HT1080 (cell line): ENCODE measurements around the gene CIART. TPM values are rescaled to one million over a fixed set of nuclear protein-coding genes. Genes with fewer than 3 reads are reported as not detected.
A peak's percentile ranks its signal among the peaks of the same experiment; 100 is the strongest.
"Not testable (repeated sequence)": the region's sequence is repeated elsewhere in the genome, so short reads cannot be mapped to it uniquely, and the experiment has no call there.

ENCODE experiments used
- DNase-seq: peaks from one replicate; pipeline ENCODE4 v3.0.0-alpha.2; 2015; ENCODE audit warnings: low read depth
- polyA plus RNA-seq, 2 experiments: library from polyadenylated mRNA; depleted of rRNA; stranded (reverse); fragments of >200 nt; gene quantifications; 2 replicates each; pipeline ENCODE4 v1.2.3, GENCODE V29; 2015
- total RNA-seq: library from RNA; depleted of rRNA; stranded (reverse); fragments of >200 nt; shearing (Covaris generic); gene quantifications from 2 replicates; pipeline ENCODE4 v1.2.3, GENCODE V29; 2014; rRNA removed

The CIART gene
- 3.2 and 5.7 TPM in 2 replicates for total RNA-seq
- 5.4 and 8.0 TPM in 2 replicates for polyA plus RNA-seq (2015; cell fraction: cytosol; rRNA removed)
- 13.3 and 14.5 TPM in 2 replicates for polyA plus RNA-seq (2015; cell fraction: nucleus; rRNA removed)

DNA sequence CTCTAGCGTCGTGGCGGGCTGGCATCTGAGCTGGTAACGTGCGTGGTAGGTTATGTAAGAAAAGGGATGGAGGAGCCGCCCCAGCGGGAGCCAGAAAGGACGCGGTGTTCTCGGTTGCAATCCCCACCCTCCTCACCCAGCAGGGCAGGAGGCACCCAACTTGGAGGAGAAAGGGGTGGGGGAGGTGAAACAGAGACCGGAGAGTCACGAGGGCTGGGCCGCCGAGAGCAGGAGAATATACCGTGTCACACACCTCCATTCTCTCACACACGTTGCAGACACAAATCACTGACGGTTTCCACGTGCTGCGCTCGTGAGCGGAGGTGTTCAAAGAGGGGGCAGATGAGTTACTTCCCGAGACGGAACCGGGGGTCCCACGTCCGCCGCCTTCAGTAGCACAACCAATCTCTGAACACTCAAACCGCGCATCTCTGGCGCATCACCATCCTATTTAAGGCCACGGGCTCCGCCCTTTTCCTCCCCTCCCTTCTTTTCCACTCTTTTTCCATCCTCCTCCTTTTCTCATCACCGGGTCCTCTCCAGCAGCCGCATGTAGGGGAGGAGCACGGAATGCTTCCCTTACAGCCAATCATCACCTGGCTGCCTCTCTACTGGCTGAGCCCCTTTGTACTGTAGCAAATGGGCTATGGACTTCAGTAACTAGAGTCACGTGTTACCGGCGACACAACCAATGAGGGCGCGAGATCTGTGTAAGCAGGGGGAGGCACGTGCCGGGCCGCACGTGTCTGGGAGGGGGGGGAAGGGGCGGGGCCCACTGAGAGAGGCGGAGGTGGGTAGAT lies at the start of gene CIART:
Gene CIART, plus strand, starts transcription at position 797 of the 800 bp plus-strand sequence. CDS start 714 bp downstream, outside the sequence.
- DNase-seq, result peak; percentile 99

DNA sequence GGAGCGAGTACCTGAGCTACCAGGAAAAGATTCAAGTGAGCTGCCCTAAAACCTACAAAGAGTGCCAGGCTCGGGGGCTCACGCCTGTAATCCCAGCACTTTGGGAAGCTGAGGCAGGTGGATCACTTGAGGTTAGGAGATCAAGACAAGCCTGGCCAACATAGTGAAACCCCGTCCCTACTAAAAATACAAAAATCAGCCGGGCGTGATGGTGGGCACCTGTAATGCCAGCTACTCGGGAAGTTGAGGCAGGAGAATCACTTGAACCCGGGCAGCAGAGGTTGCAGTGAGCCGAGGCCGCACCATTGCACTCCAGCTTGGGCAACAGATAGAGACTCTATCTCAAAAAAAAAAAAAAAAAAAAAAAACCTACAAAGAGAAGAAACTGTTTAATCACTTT lies 49.4 kb upstream of the CIART start:
- DNase-seq, result not testable (repeated sequence)

DNA sequence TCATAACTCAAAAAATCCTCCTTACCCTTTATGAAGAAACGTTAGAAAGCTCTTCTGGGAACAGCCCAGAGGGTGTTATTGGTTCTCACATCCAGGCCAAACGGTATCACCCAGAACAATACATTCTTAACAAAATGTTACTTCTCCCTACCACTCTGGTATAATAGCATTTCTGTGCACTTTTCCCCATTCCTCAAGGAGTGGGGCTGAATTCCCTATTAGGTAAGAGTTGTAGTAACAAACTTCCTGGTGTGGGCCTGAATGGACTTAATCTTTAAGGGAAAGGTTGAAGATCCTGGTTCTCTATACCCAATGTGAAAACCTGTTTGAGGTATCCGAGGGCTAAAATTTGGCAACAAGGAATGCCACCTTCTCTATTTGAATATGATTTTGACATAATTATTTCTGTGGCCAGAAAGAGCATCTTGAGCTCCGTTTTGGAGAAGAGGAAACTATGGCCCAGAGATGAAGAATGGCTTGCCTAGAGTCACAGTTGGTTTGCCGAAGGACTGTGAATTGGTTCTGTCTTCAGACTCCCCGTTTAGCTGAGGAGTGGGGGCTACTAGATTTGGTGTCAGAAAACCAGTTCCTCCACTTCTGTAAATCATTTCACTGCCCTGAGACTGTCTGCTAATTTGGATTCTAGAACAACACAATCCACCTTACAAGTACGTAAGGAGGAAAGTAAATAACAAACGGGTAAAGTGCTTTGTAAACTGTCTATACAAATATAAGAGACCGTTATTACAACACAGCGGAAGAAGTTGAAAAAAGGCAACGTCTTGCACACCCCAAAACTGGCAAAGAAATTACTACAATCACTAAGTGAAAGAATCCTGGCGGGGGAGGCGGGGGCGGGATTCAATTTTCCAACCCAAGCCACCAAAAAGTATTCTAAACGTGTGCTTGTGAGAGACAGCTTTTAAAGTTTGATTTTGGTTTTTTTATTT lies 48.7 kb upstream of the CIART start:
- no peak for DNase-seq

DNA sequence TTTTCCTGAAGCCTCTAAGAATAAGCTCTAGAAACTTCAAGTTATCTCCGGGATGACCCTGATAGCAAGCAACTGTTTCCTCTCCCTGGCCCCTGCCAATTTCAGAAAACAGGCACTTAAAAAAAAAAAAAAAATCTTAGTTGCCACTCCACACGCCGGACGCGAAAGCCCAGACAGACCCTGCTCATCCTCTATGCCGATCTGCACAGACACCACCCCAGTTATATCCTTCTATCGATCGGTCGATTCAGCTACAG lies 48.1 kb upstream of the CIART start:
- no peak for DNase-seq

GRCh38 chr1:150234566-150235293 lies 47.6 kb upstream of the CIART start:
- DNase-seq, result peak; percentile 77

GRCh38 chr1:150235294-150235851 lies 47.0 kb upstream of the CIART start:
- DNase-seq, result no peak

DNA sequence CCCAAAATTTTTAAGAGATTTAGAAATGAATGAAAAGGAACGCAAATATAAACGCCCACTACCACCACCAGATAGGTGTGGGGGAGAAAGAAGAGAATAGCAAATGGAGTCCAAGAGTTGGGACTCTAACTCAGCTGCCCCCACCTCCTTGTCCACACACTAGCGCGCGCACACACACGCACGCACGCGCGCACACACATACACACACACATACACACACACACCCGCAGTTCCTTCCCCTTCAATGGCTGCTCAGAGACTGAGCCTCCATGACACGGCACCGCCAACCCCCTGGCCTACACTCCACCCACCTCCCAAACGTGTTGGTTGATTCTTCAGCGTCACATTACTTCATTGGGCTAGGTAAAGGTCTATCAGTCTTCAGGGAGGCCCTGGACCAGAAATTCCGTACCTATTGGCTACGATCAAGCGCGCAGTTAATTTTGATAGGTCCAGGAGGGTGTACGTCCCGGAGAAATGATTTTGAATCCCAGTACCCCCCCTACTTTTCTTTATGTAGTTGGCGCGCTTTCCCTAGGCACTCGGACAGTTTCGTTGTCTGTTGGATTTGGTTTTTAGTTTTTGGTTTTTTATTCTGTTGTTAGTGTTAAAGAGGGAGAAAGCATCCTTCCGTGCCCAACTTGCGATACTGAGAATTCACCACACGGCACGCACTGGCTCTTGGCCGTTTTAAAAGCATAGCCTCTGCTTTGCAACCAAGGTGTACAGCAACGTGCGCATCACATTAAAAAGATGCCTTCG lies 46.3 kb upstream of the CIART start, which contains the start of gene ANP32E:
Gene ANP32E, minus strand, starts transcription at position 261 of the 762 bp plus-strand sequence. CDS start 326 bp downstream, outside the sequence.
- DNase-seq, result peak; percentile 99

- DNase-seq, result no peak
Measured at GRCh38 chr1:150236614-150237100, 45.7 kb upstream of the CIART start.

- DNase-seq, result not testable (repeated sequence)
Measured at GRCh38 chr1:150237176-150237575, 45.2 kb upstream of the CIART start.

DNA sequence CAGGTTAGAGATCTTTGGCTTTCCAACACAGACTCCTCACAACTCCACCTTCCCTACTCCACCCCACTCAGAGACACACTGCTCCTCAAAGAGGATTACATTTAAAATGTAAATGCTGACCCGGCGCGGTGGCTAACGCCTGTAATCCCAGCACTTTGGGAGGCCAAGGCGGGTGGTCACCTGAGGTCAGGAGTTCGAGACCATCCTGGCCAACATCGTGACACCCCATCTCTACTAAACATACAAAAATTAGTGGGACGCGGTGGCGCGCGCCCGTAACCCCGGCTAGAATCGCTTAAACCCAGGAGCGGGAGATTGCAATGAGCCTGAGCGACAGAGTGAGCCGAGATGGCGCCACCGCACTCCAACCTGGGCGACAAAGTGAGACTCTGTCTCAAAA lies 44.6 kb upstream of the CIART start:
- no peak for DNase-seq

- no peak for DNase-seq
Measured at GRCh38 chr1:150243003-150243402, 39.4 kb upstream of the CIART start.

DNA sequence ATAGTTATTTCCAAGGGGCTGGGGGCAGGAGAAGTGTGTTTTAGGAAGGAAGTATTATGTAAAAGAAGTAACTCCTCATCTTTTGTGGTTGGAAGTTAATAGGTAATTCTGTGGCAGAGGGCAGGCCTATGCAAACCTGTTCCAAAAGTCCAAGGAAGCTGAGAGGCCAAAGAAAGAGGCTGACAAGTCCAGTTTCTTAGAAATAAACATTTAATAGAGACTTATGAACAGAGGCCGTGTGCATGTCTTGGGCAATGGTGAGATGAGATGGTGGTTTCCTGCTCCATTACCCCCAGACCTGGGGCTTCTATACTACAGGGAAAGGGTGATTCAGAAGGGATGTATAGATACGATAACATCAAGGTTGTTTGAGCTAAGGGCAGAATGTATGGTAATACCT lies 32.4 kb upstream of the CIART start:
- DNase-seq, result no peak

GRCh38 chr1:150256198-150256553 lies 26.2 kb upstream of the CIART start:
- DNase-seq, result no peak

DNA sequence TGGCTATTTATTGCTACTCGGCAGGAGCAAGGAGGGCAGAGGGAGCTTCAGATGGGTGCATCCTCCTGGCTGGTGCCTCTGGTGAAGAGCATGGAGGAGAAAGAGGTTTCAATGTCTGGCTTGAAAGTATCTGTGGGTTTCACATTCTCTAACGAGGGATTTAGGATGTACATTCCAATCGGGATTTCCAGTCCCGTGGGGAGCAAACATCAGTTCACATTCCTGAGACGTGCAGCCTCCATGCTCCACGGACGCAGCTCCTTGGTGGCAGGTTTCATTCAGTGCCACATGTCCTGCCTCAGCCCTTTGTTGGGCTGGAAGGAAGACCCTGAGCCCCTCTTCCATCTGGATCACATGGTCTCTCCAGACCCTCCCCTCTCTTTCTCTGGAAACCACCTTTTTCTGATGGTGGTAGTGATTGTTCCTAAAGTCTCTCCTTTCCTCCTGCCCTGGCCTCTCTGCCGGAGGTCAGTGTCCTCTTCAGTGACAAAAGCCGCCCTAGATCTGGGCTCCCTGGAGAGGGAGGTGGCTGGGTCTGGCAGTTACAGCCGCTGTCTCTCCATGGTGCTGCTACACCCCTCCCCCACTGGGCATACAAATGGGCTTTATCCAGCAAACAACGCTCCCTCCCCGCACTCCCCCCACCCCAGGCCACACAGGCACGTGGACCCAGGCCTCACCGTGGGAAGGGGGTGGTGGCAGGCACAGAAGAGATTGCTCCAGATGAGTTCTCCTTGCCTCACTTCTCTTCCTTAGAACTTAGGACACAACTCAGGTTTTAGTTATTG lies 25.6 kb upstream of the CIART start:
- DNase-seq, result no peak

- DNase-seq, result no peak
Measured at GRCh38 chr1:150257624-150258585, 24.4 kb upstream of the CIART start, which contains the start of gene CA14. Gene CA14, plus strand, starts transcription at chr1:150257774. Its CDS starts 355 bp downstream, at chr1:150258129.

GRCh38 chr1:150259217-150259616 lies 23.1 kb upstream of the CIART start:
- DNase-seq, result no peak

GRCh38 chr1:150259758-150260669 lies 22.3 kb upstream of the CIART start:
- peak; percentile 39 for DNase-seq
